ENCODE measurements around the gene CAMKV.

DNA sequence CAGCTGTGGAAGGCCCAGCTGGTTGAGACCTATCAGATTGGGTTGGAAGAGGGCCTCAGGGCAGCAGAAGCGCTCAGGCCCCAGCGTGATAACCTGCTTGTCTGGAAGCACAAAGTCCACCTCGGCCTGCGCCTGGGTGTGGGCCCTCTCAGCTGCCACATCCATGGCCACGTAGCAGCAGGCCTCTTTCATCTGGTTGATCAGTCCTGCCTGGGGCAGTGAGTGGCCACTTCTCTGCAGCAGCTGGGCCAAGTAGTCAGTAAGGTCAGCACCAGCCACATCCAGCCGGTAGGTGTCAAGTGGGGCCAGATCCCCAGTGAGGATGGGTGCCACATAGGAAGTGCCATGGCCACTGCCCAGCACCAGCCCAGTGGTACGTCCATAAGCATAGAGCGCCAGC is 3.9 kb upstream of the CAMKV start:
- TF ChIP-seq, protein P1, sequence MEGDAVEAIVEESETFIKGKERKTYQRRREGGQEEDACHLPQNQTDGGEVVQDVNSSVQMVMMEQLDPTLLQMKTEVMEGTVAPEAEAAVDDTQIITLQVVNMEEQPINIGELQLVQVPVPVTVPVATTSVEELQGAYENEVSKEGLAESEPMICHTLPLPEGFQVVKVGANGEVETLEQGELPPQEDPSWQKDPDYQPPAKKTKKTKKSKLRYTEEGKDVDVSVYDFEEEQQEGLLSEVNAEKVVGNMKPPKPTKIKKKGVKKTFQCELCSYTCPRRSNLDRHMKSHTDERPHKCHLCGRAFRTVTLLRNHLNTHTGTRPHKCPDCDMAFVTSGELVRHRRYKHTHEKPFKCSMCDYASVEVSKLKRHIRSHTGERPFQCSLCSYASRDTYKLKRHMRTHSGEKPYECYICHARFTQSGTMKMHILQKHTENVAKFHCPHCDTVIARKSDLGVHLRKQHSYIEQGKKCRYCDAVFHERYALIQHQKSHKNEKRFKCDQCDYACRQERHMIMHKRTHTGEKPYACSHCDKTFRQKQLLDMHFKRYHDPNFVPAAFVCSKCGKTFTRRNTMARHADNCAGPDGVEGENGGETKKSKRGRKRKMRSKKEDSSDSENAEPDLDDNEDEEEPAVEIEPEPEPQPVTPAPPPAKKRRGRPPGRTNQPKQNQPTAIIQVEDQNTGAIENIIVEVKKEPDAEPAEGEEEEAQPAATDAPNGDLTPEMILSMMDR (IDR thresholded peaks at IDR 0.05) = no peak
- no peak for TF ChIP-seq POLR2A (IDR thresholded peaks at IDR 0.05)
